ENCODE results near the gene SELENOS. TPM values are rescaled to one million over a fixed set of nuclear protein-coding genes. Genes with fewer than 3 reads are reported as not detected.
"Not testable (repeated sequence)": the region's sequence is repeated elsewhere in the genome, so short reads cannot be mapped to it uniquely, and the experiment has no call there.

SELENOS gene
- polyA plus RNA-seq, 1 donor: 61.4 TPM

GRCh38 chr15:101313041-101313761 lies 35.9 kb upstream of the SELENOS start:
- DNase-seq: no peak

DNA sequence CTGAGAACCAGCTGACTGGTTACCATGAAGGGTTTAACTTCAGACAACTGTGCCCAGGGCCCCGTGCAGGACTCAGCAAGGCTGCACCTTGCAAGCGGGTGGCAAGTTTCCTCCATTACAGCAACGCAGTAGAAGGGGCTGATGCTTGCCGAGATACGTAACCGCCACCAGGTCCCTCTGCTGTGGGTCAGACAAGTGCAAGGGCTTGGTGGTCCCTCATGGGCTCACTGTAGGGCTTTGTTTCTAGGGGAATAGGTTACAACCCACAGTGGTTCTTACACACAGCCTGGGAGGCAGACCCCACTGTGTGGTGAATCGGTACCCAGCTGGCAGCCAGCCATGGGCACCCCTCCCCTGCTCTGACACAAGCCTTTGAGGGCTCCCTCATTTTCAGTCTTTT lies 33.2 kb upstream of the SELENOS start:
- DNase-seq: no peak

GRCh38 chr15:101310161-101310480 lies 32.8 kb upstream of the SELENOS start:
- DNase-seq: no peak

DNA sequence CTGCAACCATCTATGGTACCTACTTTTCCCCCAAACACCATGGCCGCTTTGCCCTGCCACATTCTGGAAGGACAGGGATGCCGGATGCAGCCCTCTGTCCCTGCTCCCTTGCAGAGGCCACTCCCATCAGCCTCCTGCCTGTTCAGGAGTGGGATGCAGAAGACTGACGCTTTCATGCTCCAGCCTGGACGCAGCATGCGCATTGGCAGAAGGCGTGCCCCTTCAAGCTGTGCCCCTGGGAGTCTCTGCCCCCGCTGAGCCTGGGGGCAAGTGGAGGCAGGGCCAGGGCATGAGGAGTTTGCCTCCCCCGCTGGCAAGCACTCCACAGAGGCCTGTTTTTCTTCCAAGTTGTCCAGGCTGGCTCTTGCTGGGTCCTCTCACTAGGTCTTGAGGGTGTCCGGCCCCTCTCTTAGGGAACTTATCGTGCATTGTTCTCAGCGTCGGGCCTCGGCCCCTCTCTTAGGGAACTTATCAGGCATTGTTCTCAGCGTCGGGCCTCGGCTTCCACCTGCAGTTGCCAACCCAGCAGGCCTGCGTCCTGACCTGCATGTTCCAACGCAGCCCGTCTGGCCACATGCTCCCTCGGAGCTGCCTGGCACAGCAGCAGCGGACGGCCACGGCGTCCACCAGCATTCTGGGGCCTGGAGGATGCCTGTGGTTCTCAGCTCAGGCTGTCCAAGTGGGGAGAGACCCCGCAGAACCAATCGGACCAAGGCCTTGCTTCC lies 32.3 kb upstream of the SELENOS start:
- DNase-seq: no peak

DNA sequence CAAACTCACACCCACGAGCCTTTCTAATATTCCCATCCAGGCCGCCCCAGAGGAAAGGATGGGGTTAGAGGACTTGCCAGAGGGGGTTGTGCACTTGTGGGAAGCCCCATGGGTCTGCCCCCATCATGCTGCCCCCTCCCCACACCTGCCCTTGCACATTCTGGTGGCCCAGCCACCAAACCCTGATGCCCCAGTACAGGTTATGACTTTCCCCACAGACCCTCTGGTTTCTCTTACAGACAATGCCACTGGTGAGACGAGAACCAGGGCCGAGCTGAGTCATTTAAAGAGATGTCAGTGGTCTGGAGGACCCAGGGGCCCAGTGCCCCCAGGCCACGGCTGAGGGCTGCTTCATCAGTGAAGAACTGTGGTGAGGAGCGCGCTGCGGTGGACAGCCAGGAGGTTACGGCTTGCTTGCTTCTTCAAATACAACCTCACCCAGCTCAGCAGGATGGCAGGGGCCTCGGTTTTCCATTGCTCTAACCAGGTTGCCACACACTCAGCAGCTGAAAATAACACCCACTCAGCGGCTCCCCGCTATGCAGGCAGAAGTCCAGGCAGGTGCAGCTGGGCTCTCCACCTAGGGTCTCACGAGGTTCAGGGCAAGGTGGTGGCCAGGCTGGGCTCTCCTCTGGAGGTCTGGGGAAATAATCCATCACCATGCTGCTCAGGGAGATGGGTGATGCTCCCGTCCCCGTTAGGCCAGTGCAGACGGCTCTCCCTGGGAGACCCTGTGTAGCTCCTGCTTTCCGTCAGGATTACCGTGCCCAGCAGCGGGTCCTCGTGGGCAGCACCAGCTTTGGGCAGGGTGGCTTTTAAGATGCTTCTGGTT lies 31.5 kb upstream of the SELENOS start:
- no peak for DNase-seq

- no peak for DNase-seq
Observed at GRCh38 chr15:101307897-101308603, 30.8 kb upstream of the SELENOS start.

GRCh38 chr15:101307048-101307896 lies 30.0 kb upstream of the SELENOS start:
- no peak for DNase-seq

GRCh38 chr15:101306341-101307047 lies 29.2 kb upstream of the SELENOS start:
- DNase-seq: no peak

DNA sequence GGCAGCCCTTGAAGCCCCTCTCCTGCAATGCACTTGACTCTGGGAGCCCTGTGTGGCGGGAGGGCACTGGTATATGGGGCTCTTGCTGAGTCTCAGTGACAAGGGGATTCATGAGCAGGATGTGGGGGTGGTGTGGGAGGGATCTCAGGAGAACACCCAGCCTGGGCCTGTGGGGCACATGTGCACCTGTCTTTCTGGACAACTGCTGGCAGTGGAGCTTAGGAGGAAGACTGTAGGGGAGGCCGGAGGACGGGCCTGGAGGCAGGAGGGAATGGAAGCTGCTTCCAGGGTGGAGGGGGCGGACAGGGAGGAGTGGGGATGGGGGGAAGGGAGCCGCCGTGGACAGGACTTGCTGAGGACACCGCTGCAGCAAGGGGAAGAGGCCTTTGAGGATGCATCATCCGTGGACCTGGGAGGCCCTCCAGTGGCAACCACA lies 28.6 kb upstream of the SELENOS start:
- DNase-seq: no peak

- no peak for DNase-seq
Observed at GRCh38 chr15:101303408-101303807, 26.1 kb upstream of the SELENOS start.

DNA sequence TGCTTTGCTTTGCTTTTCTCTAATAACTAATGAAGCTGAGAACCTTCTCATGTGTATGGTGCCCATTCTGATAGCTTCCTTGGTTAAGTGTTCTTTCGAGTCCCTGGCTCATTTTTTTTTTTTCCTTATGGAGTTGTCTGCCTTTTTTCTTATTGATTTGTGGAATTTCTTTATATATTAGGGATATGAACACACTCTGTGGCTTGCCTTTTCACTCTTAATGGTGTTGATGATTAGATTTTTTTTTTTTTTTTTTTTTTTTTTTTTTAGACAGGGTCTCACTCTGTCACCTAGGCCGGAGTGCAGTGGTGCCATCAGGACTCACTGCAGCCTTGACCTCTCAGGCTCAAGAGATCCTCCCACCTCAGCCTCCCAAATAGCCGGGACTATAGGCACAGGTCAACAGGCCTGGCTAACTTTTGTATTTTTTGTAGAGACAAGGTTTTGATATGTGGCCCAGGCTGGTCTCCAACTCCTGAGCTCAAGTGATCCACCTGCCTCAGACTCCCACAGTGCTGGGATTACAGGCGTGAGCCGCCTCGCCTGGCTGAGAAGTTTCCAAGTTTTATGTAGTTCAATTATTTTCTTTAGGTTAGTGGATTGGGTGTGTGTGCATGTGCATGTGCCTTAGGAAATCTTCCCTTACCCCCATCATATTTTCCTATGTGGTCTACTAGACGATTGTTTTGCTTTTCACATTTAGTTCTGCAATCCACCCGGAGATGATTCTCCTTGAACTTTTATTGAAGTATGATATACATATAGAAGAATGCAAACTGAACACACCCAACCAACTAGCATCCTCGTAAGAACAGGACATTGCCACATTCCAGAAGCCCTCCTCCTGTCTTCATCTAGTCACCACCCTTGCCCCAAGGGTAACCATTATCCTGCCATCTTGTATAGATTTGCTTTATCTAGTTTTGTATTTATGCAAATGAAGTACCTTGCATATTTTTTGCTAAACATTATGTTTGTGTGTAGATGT lies 19.4 kb upstream of the SELENOS start:
- no peak for DNase-seq

DNA sequence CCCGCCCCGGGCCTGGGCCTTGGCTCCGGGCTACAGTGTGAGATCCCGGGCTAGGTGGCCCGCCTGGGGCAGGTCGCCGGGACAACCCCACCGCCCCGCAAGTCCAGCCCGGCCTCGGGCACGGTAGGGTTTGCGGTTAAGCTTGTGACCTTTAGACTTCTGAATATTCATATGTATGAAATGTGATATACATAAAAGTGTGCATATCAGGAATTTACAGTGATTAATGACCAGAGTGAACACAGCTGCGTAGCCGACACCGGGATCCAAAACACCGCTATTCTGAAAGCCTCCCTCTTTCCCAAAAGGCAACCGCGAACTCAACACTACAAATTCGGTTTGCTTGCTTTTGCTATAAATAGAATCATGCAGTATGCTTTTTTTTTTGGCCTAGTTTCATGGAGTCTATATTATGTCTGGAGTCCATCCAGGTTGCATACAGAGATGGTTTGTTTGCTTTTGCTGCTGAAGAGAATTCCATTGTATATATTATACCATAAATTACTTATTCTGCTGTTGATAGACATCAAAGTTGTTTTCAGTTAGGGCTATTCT lies 18.4 kb upstream of the SELENOS start:
- DNase-seq: no peak

DNA sequence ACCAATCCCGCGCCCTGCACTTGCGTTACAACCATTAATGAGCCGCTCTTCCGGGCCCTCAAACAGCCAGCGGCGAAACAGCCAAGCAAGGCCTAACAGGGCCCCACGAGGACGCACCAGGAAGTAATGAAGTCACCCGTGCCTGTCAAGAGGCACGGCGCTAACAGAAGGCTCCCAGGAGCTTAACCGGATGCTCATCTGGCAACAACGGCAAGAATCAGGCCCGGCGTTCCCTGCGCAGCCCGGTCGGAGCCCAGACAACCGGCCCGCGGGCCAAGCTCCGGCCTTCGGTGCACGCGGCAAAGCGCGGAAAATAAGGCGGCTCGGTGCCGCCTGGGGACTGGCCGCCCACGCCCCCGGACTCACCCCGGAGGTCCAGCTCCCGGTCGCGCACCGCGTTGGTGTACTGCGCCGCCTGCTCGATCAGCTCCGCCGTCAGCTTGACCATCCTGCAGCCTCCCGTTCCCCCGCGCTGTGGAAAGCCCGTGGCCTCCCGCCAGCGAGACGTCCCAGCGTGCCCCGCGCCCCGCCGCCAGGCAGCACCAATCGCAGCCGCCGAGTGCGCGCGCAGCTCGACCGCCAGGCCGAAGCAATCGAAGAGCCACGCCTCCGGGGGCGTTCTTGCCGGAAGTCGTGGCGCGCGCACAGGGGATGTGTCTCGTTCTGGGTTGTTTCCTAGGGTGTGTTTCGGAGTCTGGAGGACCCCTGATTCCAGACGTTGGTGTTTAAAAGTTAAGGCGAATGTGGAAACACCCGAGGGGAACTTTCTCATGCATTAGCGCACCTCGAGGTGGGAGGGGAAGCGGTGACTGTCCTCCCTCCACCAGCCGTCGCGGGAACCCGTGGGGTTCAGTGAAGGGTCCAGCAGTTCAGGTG lies 17.7 kb upstream of the SELENOS start, which contains the start of gene SNRPA1:
Gene SNRPA1 (minus strand): TSS at position 518 of the 876 bp plus-strand sequence. CDS start 70 bp downstream, at position 448.
- peak; percentile 94 for DNase-seq

- no peak for DNase-seq
Observed at GRCh38 chr15:101293122-101293521, 15.8 kb upstream of the SELENOS start.

- no peak for DNase-seq
Observed at GRCh38 chr15:101288905-101289513, 11.7 kb upstream of the SELENOS start.

DNA sequence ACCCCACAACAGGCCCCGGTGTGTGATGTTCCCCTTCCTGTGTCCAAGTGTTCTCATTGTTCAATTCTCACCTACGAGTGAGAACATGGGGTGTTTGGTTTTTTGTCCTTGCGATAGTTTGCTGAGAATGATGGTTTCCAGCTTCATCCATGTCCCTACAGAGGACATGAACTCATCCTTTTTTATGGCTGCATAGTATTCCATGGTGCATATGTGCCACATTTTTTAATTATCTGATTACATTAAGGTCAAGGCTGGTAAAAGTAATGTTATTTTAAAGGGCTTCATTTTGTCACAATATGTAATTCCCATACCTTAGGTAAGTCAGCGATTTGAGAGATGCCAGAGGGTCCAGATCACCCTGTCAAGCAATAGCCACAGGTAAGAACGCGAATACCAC lies 10.1 kb upstream of the SELENOS start:
- not testable (repeated sequence) for DNase-seq

GRCh38 chr15:101286471-101287114 lies 9.3 kb upstream of the SELENOS start:
- DNase-seq: no peak

Data from left kidney (tissue), 2 donors.